Endothelial cell (in vitro differentiated cells): Measurements from ENCODE around the gene LGMN. TPM values are rescaled to one million over a fixed set of nuclear protein-coding genes. Genes with fewer than 3 reads are reported as not detected.
"Not testable (repeated sequence)": the region's sequence is repeated elsewhere in the genome, so short reads cannot be mapped to it uniquely, and the experiment has no call there.

ENCODE experiments used
- DNase-seq: peaks from one replicate; pipeline ENCODE4 v3.0.0; 2021; ENCODE audit warnings: low spot score
- H3K27ac Mint-ChIP-seq: one replicate; pipeline ENCODE4 v1.8.0; 2021; ENCODE audit warnings: mixed read lengths, inconsistent platforms; ENCODE audit not compliant: unreplicated experiment
- H3K27me3 Mint-ChIP-seq: one replicate; pipeline ENCODE4 v1.8.0; 2021; ENCODE audit warnings: mild to moderate bottlenecking, moderate library complexity, mixed read lengths, inconsistent platforms; ENCODE audit not compliant: unreplicated experiment
- H3K36me3 Mint-ChIP-seq: one replicate; pipeline ENCODE4 v1.8.0; 2021; ENCODE audit warnings: mild to moderate bottlenecking, low read depth, mixed read lengths, inconsistent platforms; ENCODE audit not compliant: unreplicated experiment
- H3K4me1 Mint-ChIP-seq: one replicate; pipeline ENCODE4 v1.8.0; 2021; ENCODE audit warnings: mild to moderate bottlenecking, mixed read lengths, inconsistent platforms; ENCODE audit not compliant: unreplicated experiment
- H3K4me3 Mint-ChIP-seq: one replicate; pipeline ENCODE4 v1.8.0; 2021; ENCODE audit warnings: mild to moderate bottlenecking, mixed read lengths, inconsistent platforms; ENCODE audit not compliant: unreplicated experiment
- H3K9me3 Mint-ChIP-seq: one replicate; pipeline ENCODE4 v1.8.0; 2021; ENCODE audit warnings: mixed read lengths, inconsistent platforms; ENCODE audit not compliant: unreplicated experiment
- CTCF ChIP-seq: fragments of 200-600 bp; sonication (generic); IDR thresholded peaks from one replicate; pipeline ENCODE4 v1.5.0; 2021; ENCODE audit warnings: antibody characterized with exemption; ENCODE audit not compliant: unreplicated experiment
- total RNA-seq: library from RNA; stranded (reverse); fragmentation: NEBNext Ultra II Directional; extraction: Animal tissue kit (Norgen Biotek cat#: 25700); gene quantifications from one replicate; pipeline ENCODE4 v1.2.1, GENCODE V29; 2021; ENCODE audit not compliant: unreplicated experiment

LGMN gene
- total RNA-seq, 1 donor from 2014 or later = 97.6 TPM

- no peak for TF ChIP-seq CTCF
- no peak overlapping the region for H3K27ac Mint-ChIP-seq
- no peaks in the 10 kb centered on the region for H3K9me3 Mint-ChIP-seq
- DNase-seq = no peak
- H3K27me3 Mint-ChIP-seq = peaks cover 2% of the 10 kb centered on the region
- no peaks in the 10 kb centered on the region for H3K36me3 Mint-ChIP-seq
- H3K4me1 Mint-ChIP-seq = peaks cover 15% of the 10 kb centered on the region
- H3K4me3 Mint-ChIP-seq = no peak overlapping the region
Measured at GRCh38 chr14:92753250-92753649, 4.8 kb upstream of the LGMN start.

- no peak for TF ChIP-seq CTCF
- DNase-seq = no peak
- Mint-ChIP-seq H3K27me3 (peaks cover 8% of the 10 kb centered on the region), H3K9me3 (no peaks in the 10 kb centered on the region), H3K4me1 (peaks cover 29% of the 10 kb centered on the region), H3K4me3 (no peak overlapping the region), H3K27ac (no peak overlapping the region), H3K36me3 (peaks cover 3% of the 10 kb centered on the region)
Measured at GRCh38 chr14:92751819-92752218, 3.4 kb upstream of the LGMN start.

GRCh38 chr14:92750994-92751400 lies 2.6 kb upstream of the LGMN start:
- TF ChIP-seq CTCF = no peak
- H3K27me3 Mint-ChIP-seq = peaks cover 8% of the 10 kb centered on the region
- H3K9me3 Mint-ChIP-seq = no peaks in the 10 kb centered on the region
- peaks cover 34% of the 10 kb centered on the region for H3K4me1 Mint-ChIP-seq
- no peak overlapping the region for H3K27ac Mint-ChIP-seq
- DNase-seq = no peak
- H3K4me3 Mint-ChIP-seq = no peak overlapping the region
- H3K36me3 Mint-ChIP-seq = peaks cover 3% of the 10 kb centered on the region

- not testable (repeated sequence) for DNase-seq, H3K27me3 Mint-ChIP-seq, H3K4me3 Mint-ChIP-seq, H3K27ac Mint-ChIP-seq, H3K36me3 Mint-ChIP-seq, H3K9me3 Mint-ChIP-seq
- H3K4me1 Mint-ChIP-seq = peaks cover 30% of the 10 kb centered on the region
Measured at GRCh38 chr14:92750222-92750728, 1.8 kb upstream of the LGMN start.

- Mint-ChIP-seq H3K9me3 (no peaks in the 10 kb centered on the region), H3K36me3 (peaks cover 3% of the 10 kb centered on the region), H3K27me3 (peaks cover 8% of the 10 kb centered on the region), H3K4me1 (peaks cover 25% of the 10 kb centered on the region), H3K27ac (peak overlapping the region; percentile 88), H3K4me3 (peak overlapping the region; percentile 96)
- no peak for TF ChIP-seq CTCF
- DNase-seq = no peak
Measured at GRCh38 chr14:92747701-92748258, 647 bp downstream of the LGMN start.
